Neural cell (in vitro differentiated cells): ENCODE data around the gene IWS1. TPM values are rescaled to one million over a fixed set of nuclear protein-coding genes. Genes with fewer than 3 reads are reported as not detected.

Experiments
- H2AFZ ChIP-seq: fragments of 200-600, 300-800 bp; sonication (generic), shearing (Covaris generic); 2 replicates; pipeline ENCODE4 v1.6.0; 2014; ENCODE audit warnings: low read depth, mild to moderate bottlenecking, antibody characterized with exemption, low read length, moderate library complexity
- H3F3A ChIP-seq: fragments of 200-600 bp; shearing (Covaris generic); 2 replicates; pipeline ENCODE4 v1.6.1; 2016; ENCODE audit warnings: mild to moderate bottlenecking, moderate library complexity, mixed read lengths, antibody characterized with exemption, low read length; ENCODE audit not compliant: insufficient read depth, poor library complexity, severe bottlenecking
- H3K27ac ChIP-seq: fragments of 200-600, 300-800 bp; sonication (generic), shearing (Covaris generic); 2 replicates; pipeline ENCODE4 v1.5.1; 2014; ENCODE audit warnings: mild to moderate bottlenecking, low read length, moderate library complexity
- H3K27me3 ChIP-seq: fragments of 300-800, 200-600 bp; sonication (generic), shearing (Covaris generic); 2 replicates; pipeline ENCODE4 v1.6.0; 2014; ENCODE audit warnings: mild to moderate bottlenecking, low read depth, low read length, moderate library complexity; ENCODE audit not compliant: insufficient read depth
- H3K36me3 ChIP-seq: fragments of 300-800, 200-600 bp; sonication (generic), shearing (Covaris generic); 2 replicates; pipeline ENCODE4 v1.5.1; 2014; ENCODE audit warnings: mild to moderate bottlenecking, antibody characterized with exemption, low read length, moderate library complexity; ENCODE audit not compliant: insufficient read depth
- H3K4me2 ChIP-seq: fragments of 300-800, 200-600 bp; sonication (generic), shearing (Covaris generic); 2 replicates; pipeline ENCODE4 v1.6.0; 2014; ENCODE audit warnings: mild to moderate bottlenecking, low read length
- H3K4me3 ChIP-seq: fragments of 300-800, 200-600 bp; sonication (generic), shearing (Covaris generic); 2 replicates; pipeline ENCODE4 v1.5.1; 2014; ENCODE audit warnings: mild to moderate bottlenecking, low read length, moderate library complexity
- H3K79me2 ChIP-seq: fragments of 200-600 bp; shearing (Covaris generic); replicated peaks from 2 replicates; pipeline ENCODE4 v1.6.0; 2014; ENCODE audit warnings: mild to moderate bottlenecking, low read length, moderate library complexity; ENCODE audit not compliant: insufficient read depth
- H3K9ac ChIP-seq: fragments of 300-800, 200-600 bp; sonication (generic), shearing (Covaris generic); 2 replicates; pipeline ENCODE4 v1.6.1; 2016; ENCODE audit warnings: mild to moderate bottlenecking, low read length, mixed read lengths
- H3K9me2 ChIP-seq: fragments of 200-600 bp; shearing (Covaris generic); 2 replicates; pipeline ENCODE4 v1.6.1; 2016; ENCODE audit warnings: mild to moderate bottlenecking, low read length, mixed read lengths; ENCODE audit not compliant: insufficient read depth
- H3K9me3 ChIP-seq: fragments of 200-600, 300-800 bp; sonication (generic), shearing (Covaris generic); 2 replicates; pipeline ENCODE4 v1.6.1; 2016; ENCODE audit warnings: mild to moderate bottlenecking, mixed run types, low read length, moderate library complexity, mixed read lengths
- H4K20me1 ChIP-seq: fragments of 200-600 bp; shearing (Covaris generic); 2 replicates; pipeline ENCODE4 v1.6.1; 2016; ENCODE audit warnings: mild to moderate bottlenecking, mixed run types; ENCODE audit not compliant: insufficient read depth
- EP300 ChIP-seq: fragments of 450-650 bp; conservative IDR thresholded peaks from 2 replicates; pipeline ENCODE4 v1.6.1; 2014; ENCODE audit warnings: antibody characterized with exemption, mild to moderate bottlenecking, moderate library complexity; ENCODE audit not compliant: poor library complexity, severe bottlenecking
- EZH2 ChIP-seq: fragments of 200-600, 300-800 bp; shearing (Covaris generic), sonication (generic); IDR thresholded peaks from 2 replicates; pipeline ENCODE4 v1.6.1; 2014; ENCODE audit warnings: antibody characterized with exemption, low read length, borderline replicate concordance, mild to moderate bottlenecking; ENCODE audit not compliant: insufficient read depth, poor library complexity, severe bottlenecking
- MXI1 ChIP-seq: fragments of 450-650 bp; conservative IDR thresholded peaks from 2 replicates; pipeline ENCODE4 v1.6.1; 2014; ENCODE audit warnings: antibody characterized with exemption, mild to moderate bottlenecking; ENCODE audit not compliant: poor library complexity, severe bottlenecking
- POLR2AphosphoS5 ChIP-seq: IDR thresholded peaks from 2 replicates; pipeline ENCODE4 v1.6.1; 2012
- RAD21 ChIP-seq: fragments of 450-650 bp; conservative IDR thresholded peaks from 2 replicates; pipeline ENCODE4 v1.6.1; 2014; ENCODE audit warnings: antibody characterized with exemption, mild to moderate bottlenecking, moderate library complexity
- SMC3 ChIP-seq: fragments of 450-650 bp; conservative IDR thresholded peaks from 2 replicates; pipeline ENCODE4 v1.6.1; 2014; ENCODE audit warnings: antibody characterized with exemption, mild to moderate bottlenecking, moderate library complexity; ENCODE audit not compliant: poor library complexity
- TAF1 ChIP-seq: IDR thresholded peaks from 2 replicates; pipeline ENCODE4 v1.6.1; 2012; ENCODE audit warnings: low read depth
- polyA plus RNA-seq: library from polyadenylated mRNA; depleted of rRNA; stranded (reverse); fragments of >200 nt; gene quantifications from 2 replicates; pipeline ENCODE4 v1.2.3, GENCODE V29; 2014
- TF ChIP-seq, protein P1 (sequence below): IDR thresholded peaks from 2 replicates; pipeline ENCODE4 v1.6.1; 2012; ENCODE audit warnings: borderline replicate concordance
- TF ChIP-seq, protein P2 (sequence below): fragments of 450-650 bp; IDR thresholded peaks from 2 replicates; pipeline ENCODE4 v1.5.1; 2014; ENCODE audit warnings: antibody characterized with exemption, mild to moderate bottlenecking, moderate library complexity; ENCODE audit not compliant: poor library complexity, severe bottlenecking

IWS1 gene
- polyA plus RNA-seq, 1 donor from 2014 or later = 49.3 TPM

DNA sequence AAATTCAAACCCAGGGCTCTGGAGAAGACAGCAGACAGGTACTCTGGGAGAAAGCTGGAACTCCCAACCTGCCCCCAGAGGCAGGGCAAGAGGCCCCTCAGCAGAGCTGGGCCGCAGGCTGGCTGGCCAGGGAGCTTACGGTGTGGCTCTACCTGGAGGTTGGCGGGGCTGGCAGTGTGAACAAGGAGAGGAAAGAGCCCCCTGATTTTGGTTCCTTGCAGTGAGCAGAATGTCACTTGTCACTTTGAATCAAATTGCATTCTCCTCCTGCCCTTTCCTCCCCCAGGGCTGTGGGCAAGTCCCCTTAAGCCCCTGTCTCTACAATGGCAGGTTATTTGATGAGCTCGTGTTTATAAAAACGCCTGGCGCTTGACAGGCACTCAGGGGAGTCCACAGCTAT, 41.8 kb upstream of the IWS1 start:
- Histone ChIP-seq H3K4me2 (no peak overlapping the region), H3K27me3 (no peaks in the 10 kb centered on the region), H3K4me3 (no peak overlapping the region), H2AFZ (no peak overlapping the region), H4K20me1 (no peaks in the 10 kb centered on the region), H3K9me3 (no peaks in the 10 kb centered on the region), H3K9me2 (no peaks in the 10 kb centered on the region), H3K36me3 (no peaks in the 10 kb centered on the region), H3K27ac (no peak overlapping the region), H3K9ac (no peak overlapping the region), H3K79me2 (no peaks in the 10 kb centered on the region), H3F3A (no peaks in the 10 kb centered on the region)
- TF ChIP-seq EZH2 (no peak), RAD21 (no peak), POLR2AphosphoS5 (no peak), EP300 (no peak), SMC3 (no peak), MXI1 (no peak)
- TF ChIP-seq, protein P1, sequence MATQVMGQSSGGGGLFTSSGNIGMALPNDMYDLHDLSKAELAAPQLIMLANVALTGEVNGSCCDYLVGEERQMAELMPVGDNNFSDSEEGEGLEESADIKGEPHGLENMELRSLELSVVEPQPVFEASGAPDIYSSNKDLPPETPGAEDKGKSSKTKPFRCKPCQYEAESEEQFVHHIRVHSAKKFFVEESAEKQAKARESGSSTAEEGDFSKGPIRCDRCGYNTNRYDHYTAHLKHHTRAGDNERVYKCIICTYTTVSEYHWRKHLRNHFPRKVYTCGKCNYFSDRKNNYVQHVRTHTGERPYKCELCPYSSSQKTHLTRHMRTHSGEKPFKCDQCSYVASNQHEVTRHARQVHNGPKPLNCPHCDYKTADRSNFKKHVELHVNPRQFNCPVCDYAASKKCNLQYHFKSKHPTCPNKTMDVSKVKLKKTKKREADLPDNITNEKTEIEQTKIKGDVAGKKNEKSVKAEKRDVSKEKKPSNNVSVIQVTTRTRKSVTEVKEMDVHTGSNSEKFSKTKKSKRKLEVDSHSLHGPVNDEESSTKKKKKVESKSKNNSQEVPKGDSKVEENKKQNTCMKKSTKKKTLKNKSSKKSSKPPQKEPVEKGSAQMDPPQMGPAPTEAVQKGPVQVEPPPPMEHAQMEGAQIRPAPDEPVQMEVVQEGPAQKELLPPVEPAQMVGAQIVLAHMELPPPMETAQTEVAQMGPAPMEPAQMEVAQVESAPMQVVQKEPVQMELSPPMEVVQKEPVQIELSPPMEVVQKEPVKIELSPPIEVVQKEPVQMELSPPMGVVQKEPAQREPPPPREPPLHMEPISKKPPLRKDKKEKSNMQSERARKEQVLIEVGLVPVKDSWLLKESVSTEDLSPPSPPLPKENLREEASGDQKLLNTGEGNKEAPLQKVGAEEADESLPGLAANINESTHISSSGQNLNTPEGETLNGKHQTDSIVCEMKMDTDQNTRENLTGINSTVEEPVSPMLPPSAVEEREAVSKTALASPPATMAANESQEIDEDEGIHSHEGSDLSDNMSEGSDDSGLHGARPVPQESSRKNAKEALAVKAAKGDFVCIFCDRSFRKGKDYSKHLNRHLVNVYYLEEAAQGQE = no peak
- TF ChIP-seq, protein P2, sequence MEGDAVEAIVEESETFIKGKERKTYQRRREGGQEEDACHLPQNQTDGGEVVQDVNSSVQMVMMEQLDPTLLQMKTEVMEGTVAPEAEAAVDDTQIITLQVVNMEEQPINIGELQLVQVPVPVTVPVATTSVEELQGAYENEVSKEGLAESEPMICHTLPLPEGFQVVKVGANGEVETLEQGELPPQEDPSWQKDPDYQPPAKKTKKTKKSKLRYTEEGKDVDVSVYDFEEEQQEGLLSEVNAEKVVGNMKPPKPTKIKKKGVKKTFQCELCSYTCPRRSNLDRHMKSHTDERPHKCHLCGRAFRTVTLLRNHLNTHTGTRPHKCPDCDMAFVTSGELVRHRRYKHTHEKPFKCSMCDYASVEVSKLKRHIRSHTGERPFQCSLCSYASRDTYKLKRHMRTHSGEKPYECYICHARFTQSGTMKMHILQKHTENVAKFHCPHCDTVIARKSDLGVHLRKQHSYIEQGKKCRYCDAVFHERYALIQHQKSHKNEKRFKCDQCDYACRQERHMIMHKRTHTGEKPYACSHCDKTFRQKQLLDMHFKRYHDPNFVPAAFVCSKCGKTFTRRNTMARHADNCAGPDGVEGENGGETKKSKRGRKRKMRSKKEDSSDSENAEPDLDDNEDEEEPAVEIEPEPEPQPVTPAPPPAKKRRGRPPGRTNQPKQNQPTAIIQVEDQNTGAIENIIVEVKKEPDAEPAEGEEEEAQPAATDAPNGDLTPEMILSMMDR = no peak

GRCh38 chr2:127567351-127567854, 41.1 kb upstream of the IWS1 start:
- Histone ChIP-seq H3F3A (no peaks in the 10 kb centered on the region), H3K4me2 (no peak overlapping the region), H3K4me3 (no peak overlapping the region), H3K27ac (no peak overlapping the region), H3K27me3 (no peaks in the 10 kb centered on the region), H4K20me1 (no peaks in the 10 kb centered on the region), H3K36me3 (no peaks in the 10 kb centered on the region), H3K79me2 (no peaks in the 10 kb centered on the region), H3K9me2 (no peaks in the 10 kb centered on the region), H3K9ac (no peak overlapping the region), H2AFZ (no peak overlapping the region), H3K9me3 (no peaks in the 10 kb centered on the region)
- TF ChIP-seq POLR2AphosphoS5 = no peak

DNA sequence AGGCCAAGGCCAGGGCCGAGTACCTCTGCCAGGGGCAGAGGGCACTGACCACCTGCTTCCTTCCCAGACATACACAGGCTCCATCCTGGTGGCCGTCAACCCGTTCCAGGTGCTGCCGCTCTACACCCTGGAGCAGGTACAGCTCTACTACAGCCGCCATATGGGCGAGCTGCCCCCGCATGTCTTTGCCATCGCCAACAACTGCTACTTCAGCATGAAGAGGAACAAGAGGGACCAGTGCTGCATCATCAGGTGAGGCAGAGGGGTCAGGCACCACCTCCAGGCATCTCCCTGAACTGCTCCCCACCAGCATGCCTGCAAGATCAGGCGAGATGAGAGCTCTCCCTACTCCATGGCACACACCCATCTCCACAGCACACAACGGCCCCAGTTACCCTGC, 40.3 kb upstream of the IWS1 start:
- Histone ChIP-seq H3F3A (no peaks in the 10 kb centered on the region), H3K9me3 (no peaks in the 10 kb centered on the region), H3K4me3 (no peak overlapping the region), H3K9ac (no peak overlapping the region), H3K27me3 (no peaks in the 10 kb centered on the region), H4K20me1 (no peaks in the 10 kb centered on the region), H3K27ac (no peak overlapping the region), H3K4me2 (no peak overlapping the region), H3K79me2 (no peaks in the 10 kb centered on the region), H2AFZ (no peak overlapping the region), H3K9me2 (no peaks in the 10 kb centered on the region), H3K36me3 (no peaks in the 10 kb centered on the region)
- TF ChIP-seq EZH2 (no peak), TAF1 (no peak), SMC3 (no peak), RAD21 (no peak), POLR2AphosphoS5 (no peak), MXI1 (no peak), EP300 (no peak)
- TF ChIP-seq, protein P2 = no peak
- TF ChIP-seq, protein P1 = no peak
